ENCODE data around the gene NFASC.

The NFASC gene

DNA sequence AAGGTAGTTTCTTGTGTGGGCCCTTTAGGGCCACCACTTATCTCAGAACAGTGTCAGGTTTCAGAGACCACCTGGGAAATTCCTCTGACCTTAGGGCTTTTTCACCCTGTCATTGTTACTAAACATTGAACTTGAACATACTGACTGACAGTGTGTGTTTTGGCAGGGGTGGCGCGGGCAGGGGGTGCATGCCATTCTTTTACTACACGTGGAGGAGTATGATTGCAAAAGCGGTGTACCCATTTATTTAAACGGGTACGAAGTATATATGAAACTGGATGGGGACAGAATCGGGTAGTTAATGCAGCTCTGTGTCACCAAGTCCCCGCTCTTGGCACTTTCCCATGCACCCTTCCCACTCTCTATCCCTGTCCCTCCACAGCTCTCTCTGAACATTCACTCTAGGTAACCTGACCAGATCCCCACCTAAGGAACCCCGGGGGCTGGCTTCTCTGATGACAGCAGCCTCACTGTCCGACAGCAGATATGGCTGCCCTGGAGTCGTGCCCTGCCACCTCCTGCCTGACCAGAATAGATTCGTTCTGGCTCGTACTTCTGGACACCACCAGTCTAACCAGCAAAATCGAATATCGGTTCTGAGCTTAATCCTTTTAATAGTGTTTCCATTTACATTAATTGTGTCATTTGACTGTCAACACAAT lies 51.3 kb downstream of the NFASC start:
- no peak for DNase-seq (ENCODE audit: low read depth)
- no peak overlapping the region for H3K4me3 ChIP-seq (ENCODE audit: low read depth, low read length)
- no peak for TF ChIP-seq CTCF (IDR thresholded peaks at IDR 0.05; ENCODE audit: insufficient read depth, low read depth, low read length, missing control alignments)

- no peak for DNase-seq (ENCODE audit: low read depth)
- H3K4me3 ChIP-seq (ENCODE audit: low read depth, low read length) = no peak overlapping the region
- TF ChIP-seq CTCF (IDR thresholded peaks at IDR 0.05; ENCODE audit: insufficient read depth, low read depth, low read length, missing control alignments) = no peak
Observed at GRCh38 chr1:204923201-204923600, 52.5 kb downstream of the NFASC start.

GRCh38 chr1:204923626-204924012 lies 53.0 kb downstream of the NFASC start:
- TF ChIP-seq CTCF (IDR thresholded peaks at IDR 0.05; ENCODE audit: insufficient read depth, low read depth, low read length, missing control alignments) = no peak
- no peak overlapping the region for H3K4me3 ChIP-seq (ENCODE audit: low read depth, low read length)
- no peak for DNase-seq (ENCODE audit: low read depth)

GRCh38 chr1:204924013-204924759 lies 53.5 kb downstream of the NFASC start:
- H3K4me3 ChIP-seq (ENCODE audit: low read depth, low read length) = no peak overlapping the region
- DNase-seq (ENCODE audit: low read depth) = no peak

DNA sequence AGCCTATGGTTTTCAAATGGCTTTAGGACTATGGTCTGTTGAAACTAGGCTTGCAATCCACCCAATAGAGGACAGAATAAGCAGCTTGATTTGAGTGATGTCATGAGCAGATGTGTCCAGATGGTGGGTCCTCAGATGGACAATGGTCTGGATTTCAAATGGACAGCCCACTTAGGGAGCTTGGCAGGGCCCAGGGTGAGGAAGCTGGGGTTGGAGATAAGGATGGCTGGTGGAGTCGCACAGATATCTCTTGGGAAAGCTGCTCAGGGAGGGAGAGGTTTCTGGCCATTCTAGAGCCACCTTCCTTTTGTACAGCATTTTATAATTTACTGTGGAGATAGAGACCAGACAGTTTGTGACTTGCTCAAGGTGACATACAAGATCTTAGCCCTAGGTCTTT lies 55.0 kb downstream of the NFASC start:
- TF ChIP-seq CTCF (IDR thresholded peaks at IDR 0.05; ENCODE audit: insufficient read depth, low read depth, low read length, missing control alignments) = no peak
- no peak for DNase-seq (ENCODE audit: low read depth)
- H3K4me3 ChIP-seq (ENCODE audit: low read depth, low read length) = no peak overlapping the region

More at GRCh38 chr1:204924013-204924759, 53.5 kb downstream of the NFASC start:
- no peak for TF ChIP-seq CTCF (IDR thresholded peaks at IDR 0.05; ENCODE audit: insufficient read depth, low read depth, low read length, missing control alignments)

DNA sequence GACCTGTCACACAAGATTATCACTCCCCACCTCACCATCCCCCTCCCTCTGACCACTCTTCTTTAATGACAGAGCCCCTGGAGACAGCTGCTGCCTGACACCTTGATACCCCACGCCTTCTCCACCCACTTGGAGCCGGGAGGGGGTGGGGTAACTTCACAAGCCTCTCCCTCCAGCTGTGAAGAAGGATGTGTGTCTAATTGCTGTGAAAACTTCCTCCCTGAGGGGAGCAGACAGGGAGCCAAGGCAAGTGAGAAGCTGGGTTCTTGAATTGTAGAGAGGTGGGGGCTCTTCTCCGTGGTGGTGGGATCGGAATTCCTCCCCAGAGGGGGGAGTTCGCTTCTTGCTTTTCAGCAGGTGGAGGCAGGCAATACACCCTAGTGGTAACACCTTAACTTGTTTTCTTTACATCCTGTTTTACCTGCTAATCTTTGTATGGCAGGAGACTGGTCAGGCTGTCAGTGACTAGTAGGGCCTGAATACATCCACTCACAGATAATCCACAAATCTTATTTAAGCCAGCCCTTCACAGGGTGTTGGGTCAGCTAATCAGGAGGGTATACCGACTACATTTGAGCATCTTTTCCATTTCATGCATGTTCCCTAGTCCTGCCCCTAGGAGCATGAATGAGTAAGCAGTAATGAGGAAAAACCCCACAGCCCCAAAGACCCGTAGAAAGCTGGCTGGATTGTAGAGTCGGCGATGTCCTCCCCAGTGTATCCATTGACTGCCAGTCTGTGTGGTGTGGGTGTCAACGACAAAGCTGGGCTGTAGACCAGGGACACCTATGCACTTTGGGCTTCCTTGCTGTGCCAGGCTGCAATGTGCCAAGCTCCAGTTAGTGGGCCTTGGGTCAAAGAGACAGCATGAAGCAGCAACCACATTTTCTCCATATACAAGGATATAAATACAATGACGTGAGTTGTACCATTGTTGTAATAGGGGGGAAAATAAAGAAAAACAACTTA lies 57.3 kb downstream of the NFASC start:
- H3K4me3 ChIP-seq (ENCODE audit: low read depth, low read length) = no peak overlapping the region
- DNase-seq (ENCODE audit: low read depth) = no peak
- TF ChIP-seq CTCF (IDR thresholded peaks at IDR 0.05; ENCODE audit: insufficient read depth, low read depth, low read length, missing control alignments) = no peak
